ENCODE data around the gene PTPRG.
A peak's percentile ranks its signal among the peaks of the same experiment; 100 is the strongest.
"Not testable (repeated sequence)": the region's sequence is repeated elsewhere in the genome, so short reads cannot be mapped to it uniquely, and the experiment has no call there.

The PTPRG gene

DNA sequence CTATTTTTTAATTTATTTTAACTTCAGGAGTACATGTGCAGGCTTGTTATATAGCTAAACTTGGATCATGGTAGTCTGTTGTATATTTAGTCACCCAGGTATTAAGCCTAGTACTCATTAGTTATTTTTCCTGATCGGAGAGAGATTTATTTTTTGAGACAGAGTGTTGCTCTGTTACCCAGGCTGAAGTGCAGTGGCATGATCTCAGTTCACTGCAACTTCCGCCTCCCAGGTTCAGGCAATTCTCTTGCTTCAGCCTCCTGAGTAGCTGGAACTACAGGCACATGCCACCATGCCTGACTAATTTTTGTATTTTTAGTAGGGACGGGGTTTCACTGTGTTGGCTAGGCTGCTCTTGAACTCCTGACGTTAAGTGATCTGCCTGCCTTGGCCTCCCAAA is 477.4 kb downstream of the PTPRG start:
- not testable (repeated sequence) for DNase-seq

DNA sequence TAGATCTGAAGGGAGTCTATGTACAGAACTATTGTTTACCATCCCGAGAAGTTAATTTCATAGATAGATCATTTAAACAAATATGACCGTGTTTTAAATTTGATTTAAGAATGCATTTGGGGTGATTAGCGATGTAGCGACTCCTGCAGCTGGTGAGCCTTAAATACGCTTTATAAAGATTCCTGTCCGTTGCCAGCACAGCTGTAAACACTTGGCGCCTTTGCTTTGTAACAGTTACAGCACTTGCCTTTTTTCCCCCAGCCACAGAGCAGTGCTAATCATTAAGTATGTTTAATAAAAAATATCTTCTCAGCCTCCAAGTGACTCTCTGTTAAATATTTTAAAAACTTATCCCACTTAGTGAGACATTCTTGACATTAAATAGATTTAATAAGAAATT is 478.2 kb downstream of the PTPRG start:
- DNase-seq = no peak

GRCh38 chr3:62041681-62042080 is 480.3 kb downstream of the PTPRG start:
- no peak for DNase-seq

GRCh38 chr3:62044874-62045411 is 483.6 kb downstream of the PTPRG start:
- DNase-seq = no peak

DNA sequence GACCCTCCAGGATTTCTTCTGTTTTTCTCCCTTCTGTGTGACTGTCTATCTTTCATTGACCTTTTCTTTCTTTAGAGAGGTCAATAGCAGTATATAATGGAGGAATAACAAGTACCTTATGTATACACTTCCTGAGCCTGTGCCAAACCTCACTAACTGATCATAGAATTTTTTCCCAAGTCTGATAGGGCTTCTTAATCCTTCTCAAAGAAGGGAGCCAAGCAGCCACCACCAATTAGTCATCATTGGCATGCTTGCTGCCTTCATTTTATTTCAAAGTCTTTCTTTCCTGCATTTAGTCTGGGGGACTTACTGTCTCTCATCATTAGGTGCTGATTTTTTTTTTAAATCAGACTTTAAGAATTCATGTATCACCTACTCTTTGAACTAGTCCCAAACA is 485.0 kb downstream of the PTPRG start:
- peak; percentile 18 for DNase-seq

DNA sequence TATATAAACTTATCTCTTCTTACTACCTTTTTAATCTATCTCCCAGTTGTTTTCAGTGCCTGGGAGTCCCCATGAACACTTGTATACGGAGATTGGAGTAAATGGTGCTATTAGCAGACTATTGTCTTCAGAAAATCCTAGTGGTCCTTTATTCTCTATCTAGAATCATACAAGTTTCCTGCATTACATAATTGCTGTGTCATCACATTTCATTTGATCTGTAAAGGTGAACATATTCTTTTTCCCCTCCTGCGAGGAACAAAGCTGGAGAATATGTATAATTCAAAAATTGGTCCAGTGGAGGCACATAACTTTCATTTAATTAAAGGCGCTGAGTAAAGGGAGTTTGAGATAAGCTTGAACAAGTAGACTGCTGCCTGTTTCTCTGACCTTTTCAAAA is 487.2 kb downstream of the PTPRG start:
- DNase-seq = no peak

- no peak for DNase-seq
These were observed 487.7 kb downstream of the PTPRG start for GRCh38 chr3:62049033-62049432.

DNA sequence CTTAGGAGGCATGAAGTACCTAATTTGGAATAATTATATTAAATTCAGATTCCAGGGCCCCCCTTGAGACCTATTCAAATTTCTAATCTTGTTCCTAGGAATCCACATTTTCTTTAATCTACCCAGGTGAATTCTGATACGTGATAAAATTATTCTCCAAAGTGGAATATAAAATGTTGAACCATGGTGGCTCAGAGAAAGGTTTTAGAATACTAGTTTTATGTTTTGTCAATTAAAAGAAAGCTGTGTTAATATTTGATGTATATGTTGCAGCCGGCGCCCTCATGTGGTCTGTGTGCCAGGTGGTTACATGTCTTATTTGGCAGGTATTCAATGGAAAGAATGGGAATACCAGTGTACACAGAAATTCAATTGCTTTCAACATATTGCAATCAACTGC is 490.1 kb downstream of the PTPRG start:
- peak; percentile 29 for DNase-seq

GRCh38 chr3:62052331-62052730 is 491.0 kb downstream of the PTPRG start:
- no peak for DNase-seq

DNA sequence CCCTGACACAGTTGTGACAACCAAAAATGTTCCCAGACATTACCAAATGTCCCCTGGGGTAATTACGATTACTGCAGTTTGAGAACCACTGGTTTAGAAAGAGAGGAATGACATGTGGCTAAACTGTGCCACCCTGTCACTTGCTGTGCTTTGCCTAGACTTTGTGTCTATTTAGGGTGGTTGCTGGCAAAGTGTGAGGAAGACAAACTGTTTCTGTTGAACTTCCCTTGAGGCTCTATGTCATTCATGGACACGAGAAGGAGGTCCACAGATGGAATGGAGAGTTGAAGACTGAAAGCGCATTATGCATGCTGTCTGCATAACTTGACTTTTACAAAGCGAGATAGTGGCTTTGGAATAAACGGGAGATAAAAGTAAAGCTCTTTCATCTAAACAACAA is 495.3 kb downstream of the PTPRG start:
- DNase-seq = no peak

DNA sequence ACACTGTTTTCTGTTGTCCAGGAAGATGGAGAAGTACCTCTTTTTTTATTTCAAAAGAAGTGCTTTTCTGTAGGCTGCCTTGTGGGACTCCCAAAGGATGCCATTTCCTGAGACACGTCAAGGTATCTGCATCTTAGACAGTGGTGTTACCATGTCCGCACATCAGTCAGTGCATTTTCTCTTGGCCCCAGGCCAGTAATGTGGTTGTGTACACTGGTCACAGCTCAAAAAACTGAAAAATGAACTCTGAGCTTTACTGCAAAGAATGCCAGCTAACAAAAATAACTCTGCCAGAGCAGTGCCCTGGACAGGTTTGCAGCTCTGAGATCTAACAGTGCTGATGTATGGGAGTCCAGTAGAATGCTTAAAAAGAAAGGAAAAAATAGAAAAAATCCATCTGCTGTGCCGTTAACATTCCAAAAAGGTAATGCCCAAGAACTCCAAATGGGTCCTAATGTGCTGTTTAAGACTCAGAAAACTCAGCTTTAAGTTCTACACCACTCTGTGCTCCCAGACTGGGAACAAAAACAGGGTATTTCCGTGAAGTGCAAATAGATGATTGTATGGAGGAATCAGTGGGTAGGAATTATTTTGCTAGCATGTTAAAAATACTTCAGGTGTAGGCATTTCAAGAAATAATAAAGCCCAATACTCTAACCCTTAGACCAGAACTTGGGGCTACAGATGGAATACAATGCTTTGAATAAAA is 496.1 kb downstream of the PTPRG start:
- no peak for DNase-seq

DNA sequence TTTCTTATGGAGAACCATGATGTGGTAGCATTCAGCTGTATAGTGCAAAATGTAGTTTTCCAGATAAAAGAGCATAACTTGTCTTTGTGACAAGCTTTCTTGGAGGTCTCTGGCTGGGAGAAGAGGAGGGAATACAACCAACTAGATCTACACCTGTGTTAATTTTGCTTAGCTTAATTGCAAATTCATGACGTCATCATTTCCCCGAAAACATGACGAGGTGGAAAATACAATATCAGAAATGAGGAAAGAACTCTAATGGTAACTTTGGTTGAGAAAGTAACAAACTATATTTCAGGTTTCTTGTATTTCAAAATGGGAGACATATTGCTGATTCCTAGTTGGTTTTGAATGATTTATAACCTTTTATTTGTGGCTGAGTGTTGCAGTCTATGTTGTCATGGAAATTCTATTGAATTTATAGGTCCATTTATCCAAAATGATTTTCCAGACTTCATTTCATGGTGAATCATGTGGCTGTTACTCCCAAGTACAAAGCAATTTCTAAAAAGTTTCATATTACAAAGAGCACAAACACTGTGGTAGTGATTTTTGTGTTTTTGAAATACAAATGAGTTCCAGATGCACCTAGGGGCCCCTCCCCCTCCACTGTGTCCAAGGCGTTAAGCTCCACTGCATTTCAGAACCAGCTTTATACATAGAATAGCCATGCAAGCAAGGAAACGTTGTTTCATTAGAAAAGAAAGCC is 504.8 kb downstream of the PTPRG start:
- no peak for DNase-seq

- DNase-seq = no peak
These were observed 507.0 kb downstream of the PTPRG start for GRCh38 chr3:62068337-62068736.

DNA sequence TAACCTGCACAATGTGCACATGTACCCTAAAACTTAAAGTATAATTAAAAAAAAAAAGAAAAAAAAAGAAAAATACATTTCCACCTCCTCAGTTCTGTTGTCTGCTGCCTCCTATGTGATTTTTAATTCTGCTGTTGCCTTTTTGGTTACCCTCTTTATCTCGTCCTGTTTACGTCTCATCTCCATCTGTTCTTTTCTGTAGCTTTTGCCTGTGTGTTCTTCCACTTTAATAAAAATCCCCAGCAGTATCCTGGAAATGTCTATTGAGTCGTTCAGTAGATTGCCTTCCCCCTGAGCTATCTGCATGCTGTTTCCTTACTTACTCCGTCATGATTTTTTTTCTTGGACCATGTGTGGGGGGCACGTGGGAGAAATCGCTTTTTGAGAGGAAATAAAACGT is 509.5 kb downstream of the PTPRG start:
- DNase-seq = no peak

GRCh38 chr3:62073038-62073437 is 511.7 kb downstream of the PTPRG start:
- DNase-seq = no peak

- peak; percentile 2 for DNase-seq
These were observed 523.2 kb downstream of the PTPRG start for GRCh38 chr3:62084558-62084957.

- no peak for DNase-seq
These were observed 527.2 kb downstream of the PTPRG start for GRCh38 chr3:62088472-62089104.

DNA sequence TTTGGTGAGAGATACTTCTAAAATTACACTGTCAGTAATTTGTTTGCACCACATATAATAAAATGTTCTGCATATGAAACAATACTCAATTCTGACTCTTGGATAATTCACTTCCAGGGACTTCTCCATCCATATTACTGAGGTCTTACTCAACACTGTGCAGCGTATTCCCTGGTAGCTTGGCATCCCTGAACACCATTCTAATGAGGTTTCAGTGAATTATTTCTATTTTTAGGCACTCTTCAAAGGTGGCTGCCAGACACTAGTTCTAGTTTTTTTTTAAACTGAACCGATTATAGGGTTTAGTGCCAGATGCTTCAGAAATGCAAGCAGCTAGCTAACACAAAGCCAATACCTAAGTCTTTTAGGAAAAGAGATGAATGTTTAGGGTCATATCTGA is 528.7 kb downstream of the PTPRG start:
- no peak for DNase-seq

DNA sequence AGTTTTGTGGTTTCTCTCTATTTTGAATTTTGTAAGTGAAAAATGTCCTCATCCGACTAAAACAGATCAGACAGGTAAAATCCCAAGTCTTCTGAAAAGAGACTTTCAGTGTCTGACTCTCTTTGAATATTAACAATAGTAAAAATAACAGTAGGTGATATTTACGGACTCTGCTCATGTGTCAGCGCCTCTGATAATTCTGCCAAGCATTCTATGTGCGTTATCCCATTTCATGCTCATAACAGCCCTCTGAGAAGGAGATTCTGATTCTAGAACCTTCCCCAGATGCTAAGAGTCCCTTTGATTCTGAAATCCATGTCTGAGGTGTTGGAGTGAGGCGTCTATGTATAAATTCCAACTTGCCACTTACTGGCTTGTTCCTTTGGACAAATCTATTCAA is 529.1 kb downstream of the PTPRG start:
- DNase-seq = no peak

DNA sequence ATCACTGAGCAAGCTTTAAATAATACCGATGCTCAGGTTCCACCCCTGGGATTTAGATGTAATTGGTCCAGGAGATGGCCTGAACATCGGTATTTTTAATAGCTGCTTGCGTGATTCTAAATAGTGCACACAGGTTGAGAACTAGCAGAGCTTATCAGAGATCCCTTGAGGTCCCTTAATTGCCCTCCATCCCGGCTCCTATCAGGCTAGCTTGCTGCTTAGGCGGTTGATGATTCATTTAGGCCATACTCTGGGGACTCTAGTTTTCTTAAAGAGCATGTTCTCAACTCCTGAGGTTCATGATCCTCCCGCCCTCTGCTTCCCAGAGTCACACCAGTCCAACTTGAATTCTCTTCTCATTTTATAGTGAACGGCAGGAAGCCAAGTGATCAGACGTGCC is 531.7 kb downstream of the PTPRG start:
- no peak for DNase-seq

DNA sequence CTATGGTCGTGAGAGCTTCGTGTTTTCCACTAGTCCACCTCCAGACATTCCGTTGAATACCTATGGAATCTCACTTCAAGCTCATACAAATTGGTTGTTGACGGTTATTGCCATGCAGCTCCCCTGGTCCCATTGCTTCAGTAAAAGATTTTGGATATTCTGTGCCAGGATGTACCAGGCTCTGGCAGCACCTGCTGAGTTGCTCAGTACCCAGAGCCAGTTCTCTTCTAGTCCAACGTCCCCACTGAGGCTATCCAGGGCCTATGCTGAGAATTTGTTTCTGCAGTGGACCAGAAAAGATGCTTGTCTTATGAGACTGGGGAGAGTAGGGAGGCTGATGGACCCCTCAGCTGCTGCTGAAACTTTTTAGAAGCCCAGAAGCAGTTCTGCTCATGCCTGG is 533.1 kb downstream of the PTPRG start:
- no peak for DNase-seq

- no peak for DNase-seq
These were observed 533.7 kb downstream of the PTPRG start for GRCh38 chr3:62095080-62095479.

DNA sequence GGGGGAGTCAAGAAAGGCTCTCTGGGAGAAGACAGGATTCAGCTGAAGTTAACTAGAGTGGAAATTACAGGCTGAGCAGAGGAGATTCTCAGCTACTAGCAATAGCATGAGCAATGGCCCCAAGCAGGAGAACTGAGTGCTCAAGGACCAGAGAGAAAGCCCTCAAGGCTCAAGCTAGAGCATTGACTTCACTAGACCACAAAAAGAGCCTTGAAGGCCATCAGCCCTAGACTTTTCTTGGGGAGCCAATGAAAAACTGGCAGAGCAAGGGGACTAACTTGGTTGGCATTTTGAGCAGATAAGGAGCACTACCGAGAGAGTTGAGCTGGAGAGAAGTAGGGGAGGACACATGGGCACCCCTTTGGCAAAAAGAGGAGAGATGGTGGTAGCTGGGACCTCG is 534.4 kb downstream of the PTPRG start:
- no peak for DNase-seq

- no peak for DNase-seq
These were observed 535.1 kb downstream of the PTPRG start for GRCh38 chr3:62096521-62096920.
